ENCODE results near the gene ZNF543. TPM values are rescaled to one million over a fixed set of nuclear protein-coding genes. Genes with fewer than 3 reads are reported as not detected.

ZNF543 gene
- polyA plus RNA-seq, 2 donors, result 1.4 to 2.6 TPM

DNA sequence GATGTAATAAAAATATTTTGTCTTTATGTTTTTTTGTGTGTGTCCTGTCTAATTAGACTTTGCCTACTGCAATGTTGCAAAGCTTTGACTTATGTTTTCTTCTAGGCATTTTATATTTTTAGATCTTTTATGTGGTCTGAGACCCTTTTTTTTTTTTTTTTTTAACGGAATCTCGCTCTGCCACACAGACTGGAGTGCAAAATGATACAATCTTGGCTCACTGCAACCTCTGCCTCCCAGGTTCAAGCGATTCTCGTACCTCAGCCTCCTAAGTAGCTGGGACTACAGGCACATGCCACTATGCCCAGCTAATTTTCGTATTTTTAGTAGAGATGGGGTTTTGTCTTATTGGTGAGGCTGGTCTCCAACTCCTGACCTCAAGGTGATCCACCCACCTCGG lies 22.3 kb downstream of the ZNF543 start:
- H3K9me3 ChIP-seq (ENCODE audit: control insufficient read depth in 2 of 2, insufficient read depth in 1 of 2, low read depth in 1 of 2, low read length in 1 of 2), result no peaks in the 10 kb centered on the region
- H3K27me3 ChIP-seq (ENCODE audit: control insufficient read depth in 1 of 2, insufficient read depth in 2 of 2, low read length in 2 of 2), result no peaks in the 10 kb centered on the region
- WGBS, 2 donors, result 76 to 81% methylated on average over 6 of the region's 6 CpGs
- H3K4me1 ChIP-seq (ENCODE audit: control insufficient read depth in 2 of 2, insufficient read depth in 2 of 2, low read length in 1 of 2), result no peaks in the 10 kb centered on the region
- no peak overlapping the region for H3K27ac ChIP-seq (ENCODE audit: low read depth in 2 of 2, low read length in 1 of 2)
- no peaks in the 10 kb centered on the region for H3K36me3 ChIP-seq (ENCODE audit: control insufficient read depth in 2 of 2, insufficient read depth in 2 of 2, low read length in 1 of 2)
- no peak overlapping the region for H3K4me3 ChIP-seq (ENCODE audit: low read depth in 1 of 2, low read length in 2 of 2)

DNA sequence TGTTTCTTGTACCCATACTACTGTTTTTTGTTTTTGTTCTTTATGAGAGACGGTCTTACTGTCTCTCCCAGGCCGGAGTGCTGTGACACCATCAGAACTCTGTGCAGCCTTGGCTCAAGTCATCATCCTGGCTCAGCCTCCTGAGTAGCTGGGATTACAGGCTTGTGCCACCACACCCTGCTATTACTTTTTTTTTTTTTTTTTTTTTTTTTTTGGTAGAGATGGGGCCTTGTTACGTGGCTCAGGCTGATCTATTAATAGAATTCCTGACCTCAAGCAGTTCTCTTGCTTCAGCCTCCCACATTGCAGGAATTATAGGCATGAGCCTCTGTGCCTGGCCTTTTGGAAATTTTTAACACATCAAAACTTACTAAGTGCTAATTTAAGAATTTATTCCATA lies 27.9 kb downstream of the ZNF543 start:
- no peaks in the 10 kb centered on the region for H3K27me3 ChIP-seq (ENCODE audit: control insufficient read depth in 1 of 2, insufficient read depth in 2 of 2, low read length in 2 of 2)
- H3K36me3 ChIP-seq (ENCODE audit: control insufficient read depth in 2 of 2, insufficient read depth in 2 of 2, low read length in 1 of 2), result peaks cover 1 to 3% of the 10 kb centered on the region in 2 donors
- 53 to 64% methylated on average over 3 of the region's 3 CpGs for WGBS, 2 donors
- no peak overlapping the region for H3K4me3 ChIP-seq (ENCODE audit: low read depth in 1 of 2, low read length in 2 of 2)
- peaks cover 2% of the 10 kb centered on the region in 2 donors for H3K9me3 ChIP-seq (ENCODE audit: control insufficient read depth in 2 of 2, insufficient read depth in 1 of 2, low read depth in 1 of 2, low read length in 1 of 2)
- peaks cover 3% of the 10 kb centered on the region in 2 donors for H3K4me1 ChIP-seq (ENCODE audit: control insufficient read depth in 2 of 2, insufficient read depth in 2 of 2, low read length in 1 of 2)
- no peak overlapping the region for H3K27ac ChIP-seq (ENCODE audit: low read depth in 2 of 2, low read length in 1 of 2)

- Histone ChIP-seq H3K4me3 (ENCODE audit: low read depth in 1 of 2, low read length in 2 of 2) (peak within 1 kb of the TSS; percentile 81 to 84), H3K9me3 (ENCODE audit: control insufficient read depth in 2 of 2, insufficient read depth in 1 of 2, low read depth in 1 of 2, low read length in 1 of 2) (peaks cover 3 to 21% of the 10 kb centered on the region in 2 donors), H3K27me3 (ENCODE audit: control insufficient read depth in 1 of 2, insufficient read depth in 2 of 2, low read length in 2 of 2) (no peaks in the 10 kb centered on the region), H3K4me1 (ENCODE audit: control insufficient read depth in 2 of 2, insufficient read depth in 2 of 2, low read length in 1 of 2) (peaks cover 3% of the 10 kb centered on the region in 2 donors), H3K36me3 (ENCODE audit: control insufficient read depth in 2 of 2, insufficient read depth in 2 of 2, low read length in 1 of 2) (peaks cover 21 to 29% of the 10 kb centered on the region in 2 donors), H3K27ac (ENCODE audit: low read depth in 2 of 2, low read length in 1 of 2) (peak within 1 kb of the TSS; percentile 60 to 95)
- WGBS, 2 donors, result 1 to 2% methylated on average over 57 of the region's 57 CpGs
Observed at GRCh38 chr19:57350877-57351805, 30.9 kb downstream of the ZNF543 start, which contains the start of gene ZNF304. TSS of gene ZNF304 (plus strand) at chr19:57351271. CDS start at chr19:57351665, 394 bp downstream.

- 21 to 22% methylated on average over 7 of the region's 7 CpGs for WGBS, 2 donors
- Histone ChIP-seq H3K27ac (ENCODE audit: low read depth in 2 of 2, low read length in 1 of 2) (peak overlapping the region in 1 of 2 donors; percentile 95), H3K4me3 (ENCODE audit: low read depth in 1 of 2, low read length in 2 of 2) (peak overlapping the region; percentile 81 to 84), H3K4me1 (ENCODE audit: control insufficient read depth in 2 of 2, insufficient read depth in 2 of 2, low read length in 1 of 2) (peaks cover 3% of the 10 kb centered on the region in 2 donors), H3K36me3 (ENCODE audit: control insufficient read depth in 2 of 2, insufficient read depth in 2 of 2, low read length in 1 of 2) (peaks cover 29 to 35% of the 10 kb centered on the region in 2 donors), H3K9me3 (ENCODE audit: control insufficient read depth in 2 of 2, insufficient read depth in 1 of 2, low read depth in 1 of 2, low read length in 1 of 2) (peaks cover 3 to 28% of the 10 kb centered on the region in 2 donors), H3K27me3 (ENCODE audit: control insufficient read depth in 1 of 2, insufficient read depth in 2 of 2, low read length in 2 of 2) (no peaks in the 10 kb centered on the region)
Observed at GRCh38 chr19:57351867-57352266, 31.6 kb downstream of the ZNF543 start.

DNA sequence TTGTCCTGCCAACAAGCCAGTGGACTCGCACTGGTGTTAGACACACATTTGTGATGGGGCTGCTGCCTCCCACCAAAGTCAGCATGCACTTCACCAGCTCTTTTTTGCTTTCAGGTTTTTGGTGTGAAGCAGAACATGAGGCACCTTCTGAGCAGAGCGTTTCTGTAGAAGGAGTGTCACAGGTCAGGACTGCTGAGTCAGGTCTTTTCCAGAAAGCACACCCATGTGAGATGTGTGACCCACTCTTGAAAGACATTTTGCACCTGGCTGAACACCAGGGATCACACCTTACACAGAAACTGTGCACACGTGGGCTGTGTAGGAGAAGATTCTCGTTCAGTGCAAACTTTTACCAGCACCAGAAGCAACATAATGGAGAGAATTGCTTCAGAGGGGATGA lies 35.6 kb downstream of the ZNF543 start:
- Histone ChIP-seq H3K9me3 (ENCODE audit: control insufficient read depth in 2 of 2, insufficient read depth in 1 of 2, low read depth in 1 of 2, low read length in 1 of 2) (peaks cover 11 to 36% of the 10 kb centered on the region in 2 donors), H3K27me3 (ENCODE audit: control insufficient read depth in 1 of 2, insufficient read depth in 2 of 2, low read length in 2 of 2) (no peaks in the 10 kb centered on the region), H3K27ac (ENCODE audit: low read depth in 2 of 2, low read length in 1 of 2) (no peak overlapping the region), H3K4me3 (ENCODE audit: low read depth in 1 of 2, low read length in 2 of 2) (no peak overlapping the region), H3K36me3 (ENCODE audit: control insufficient read depth in 2 of 2, insufficient read depth in 2 of 2, low read length in 1 of 2) (peaks cover 42 to 44% of the 10 kb centered on the region in 2 donors), H3K4me1 (ENCODE audit: control insufficient read depth in 2 of 2, insufficient read depth in 2 of 2, low read length in 1 of 2) (peaks cover 3% of the 10 kb centered on the region in 2 donors)
- WGBS, 2 donors, result 92 to 95% methylated on average over 4 of the region's 4 CpGs

DNA sequence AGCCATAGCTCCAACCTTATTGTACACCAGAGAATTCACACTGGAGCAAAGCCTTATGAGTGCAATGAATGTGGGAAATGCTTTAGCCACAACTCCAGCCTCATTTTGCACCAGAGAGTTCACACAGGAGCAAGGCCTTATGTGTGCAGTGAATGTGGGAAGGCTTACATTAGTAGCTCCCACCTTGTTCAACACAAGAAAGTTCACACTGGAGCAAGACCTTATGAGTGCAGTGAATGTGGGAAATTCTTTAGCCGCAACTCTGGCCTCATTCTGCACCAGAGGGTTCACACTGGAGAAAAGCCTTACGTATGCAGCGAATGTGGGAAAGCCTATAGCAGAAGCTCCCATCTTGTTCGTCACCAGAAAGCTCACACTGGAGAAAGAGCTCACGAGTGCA lies 37.1 kb downstream of the ZNF543 start:
- H3K4me3 ChIP-seq (ENCODE audit: low read depth in 1 of 2, low read length in 2 of 2), result no peak overlapping the region
- H3K36me3 ChIP-seq (ENCODE audit: control insufficient read depth in 2 of 2, insufficient read depth in 2 of 2, low read length in 1 of 2), result peaks cover 42 to 44% of the 10 kb centered on the region in 2 donors
- H3K27me3 ChIP-seq (ENCODE audit: control insufficient read depth in 1 of 2, insufficient read depth in 2 of 2, low read length in 2 of 2), result no peaks in the 10 kb centered on the region
- 97 to 98% methylated on average over 5 of the region's 5 CpGs for WGBS, 2 donors
- no peak overlapping the region for H3K27ac ChIP-seq (ENCODE audit: low read depth in 2 of 2, low read length in 1 of 2)
- H3K4me1 ChIP-seq (ENCODE audit: control insufficient read depth in 2 of 2, insufficient read depth in 2 of 2, low read length in 1 of 2), result no peaks in the 10 kb centered on the region
- peaks cover 11 to 36% of the 10 kb centered on the region in 2 donors for H3K9me3 ChIP-seq (ENCODE audit: control insufficient read depth in 2 of 2, insufficient read depth in 1 of 2, low read depth in 1 of 2, low read length in 1 of 2)

GRCh38 chr19:57359300-57359699 lies 39.0 kb downstream of the ZNF543 start:
- Histone ChIP-seq H3K27me3 (ENCODE audit: control insufficient read depth in 1 of 2, insufficient read depth in 2 of 2, low read length in 2 of 2) (no peaks in the 10 kb centered on the region), H3K4me3 (ENCODE audit: low read depth in 1 of 2, low read length in 2 of 2) (no peak overlapping the region), H3K9me3 (ENCODE audit: control insufficient read depth in 2 of 2, insufficient read depth in 1 of 2, low read depth in 1 of 2, low read length in 1 of 2) (peaks cover 8 to 29% of the 10 kb centered on the region in 2 donors), H3K4me1 (ENCODE audit: control insufficient read depth in 2 of 2, insufficient read depth in 2 of 2, low read length in 1 of 2) (peaks cover 0 to 5% of the 10 kb centered on the region in 2 donors), H3K36me3 (ENCODE audit: control insufficient read depth in 2 of 2, insufficient read depth in 2 of 2, low read length in 1 of 2) (peaks cover 31 to 39% of the 10 kb centered on the region in 2 donors), H3K27ac (ENCODE audit: low read depth in 2 of 2, low read length in 1 of 2) (no peak overlapping the region)

DNA sequence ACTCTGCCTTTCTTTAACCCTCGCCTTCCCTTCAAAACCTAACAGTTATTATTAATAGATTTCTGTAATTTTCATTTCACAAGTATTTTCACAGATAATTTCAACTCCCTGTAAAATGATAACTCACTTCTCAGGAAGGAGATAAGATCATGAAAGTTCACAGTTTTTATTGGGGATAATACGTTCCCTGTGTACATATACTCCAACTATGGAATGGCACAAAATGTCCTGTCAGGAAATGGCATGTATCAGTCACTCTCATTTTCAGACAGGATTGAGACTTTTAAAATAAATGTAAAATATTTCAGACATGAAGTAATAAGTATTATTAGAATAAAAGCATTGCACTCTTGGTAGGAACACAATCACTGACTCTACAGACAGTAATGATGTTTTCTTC lies 42.1 kb downstream of the ZNF543 start:
- peaks cover 1 to 9% of the 10 kb centered on the region in 2 donors for H3K36me3 ChIP-seq (ENCODE audit: control insufficient read depth in 2 of 2, insufficient read depth in 2 of 2, low read length in 1 of 2)
- H3K27me3 ChIP-seq (ENCODE audit: control insufficient read depth in 1 of 2, insufficient read depth in 2 of 2, low read length in 2 of 2), result no peaks in the 10 kb centered on the region
- 75 to 77% methylated on average over 2 of the region's 2 CpGs for WGBS, 2 donors
- H3K4me3 ChIP-seq (ENCODE audit: low read depth in 1 of 2, low read length in 2 of 2), result peak overlapping the region; percentile 42 to 51
- H3K27ac ChIP-seq (ENCODE audit: low read depth in 2 of 2, low read length in 1 of 2), result peak overlapping the region; percentile 87 to 89
- H3K9me3 ChIP-seq (ENCODE audit: control insufficient read depth in 2 of 2, insufficient read depth in 1 of 2, low read depth in 1 of 2, low read length in 1 of 2), result peaks cover 2 to 3% of the 10 kb centered on the region in 2 donors
- peaks cover 0 to 5% of the 10 kb centered on the region in 2 donors for H3K4me1 ChIP-seq (ENCODE audit: control insufficient read depth in 2 of 2, insufficient read depth in 2 of 2, low read length in 1 of 2)

DNA sequence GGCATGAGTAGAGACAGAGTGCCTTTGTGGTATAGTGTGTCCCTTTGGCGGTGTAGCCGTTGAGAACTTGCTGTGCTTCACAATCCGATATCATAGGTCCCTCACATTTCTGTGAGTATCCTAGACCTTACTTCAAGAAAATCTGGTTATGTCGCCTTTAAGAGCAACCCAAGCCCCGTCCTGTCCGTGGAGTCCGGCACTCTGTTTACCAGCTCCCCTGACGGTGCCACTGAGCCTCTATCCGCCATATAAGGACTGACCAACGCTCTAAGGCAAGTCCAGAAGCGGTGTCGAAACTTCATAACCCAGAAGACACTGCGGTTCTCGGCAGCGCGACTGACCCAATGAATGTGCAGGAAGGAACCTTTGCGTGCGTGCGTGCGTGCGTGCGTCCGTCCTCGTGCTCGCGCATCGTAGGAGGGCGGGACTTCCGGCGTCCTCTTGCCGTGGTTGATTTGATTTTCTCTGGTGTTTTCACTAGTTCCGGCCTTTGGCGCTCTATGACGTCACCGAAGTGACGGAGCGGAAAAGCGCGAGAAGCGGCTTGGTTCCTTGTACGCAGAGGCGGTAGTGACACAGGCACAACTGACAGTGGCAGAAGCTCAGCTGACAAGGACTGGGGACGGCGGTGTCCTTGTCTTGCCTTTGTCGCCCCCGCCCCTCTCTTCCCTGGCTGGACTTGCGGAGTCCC lies 42.9 kb downstream of the ZNF543 start, which contains the start of the genes TRAPPC2B and ZNF547:
Gene TRAPPC2B (plus strand): TSS at position 555 of the 691 bp plus-strand sequence. CDS start 1,283 bp downstream, outside the sequence.
Gene ZNF547 (plus strand): TSS at position 555 of the 691 bp plus-strand sequence. CDS start 5,005 bp downstream, outside the sequence.
- Histone ChIP-seq H3K4me3 (ENCODE audit: low read depth in 1 of 2, low read length in 2 of 2) (peak within 1 kb of the TSS; percentile 59 to 92), H3K4me1 (ENCODE audit: control insufficient read depth in 2 of 2, insufficient read depth in 2 of 2, low read length in 1 of 2) (peaks cover 0 to 5% of the 10 kb centered on the region in 2 donors), H3K27ac (ENCODE audit: low read depth in 2 of 2, low read length in 1 of 2) (peak within 1 kb of the TSS; percentile 90 to 95), H3K36me3 (ENCODE audit: control insufficient read depth in 2 of 2, insufficient read depth in 2 of 2, low read length in 1 of 2) (peaks cover 0 to 2% of the 10 kb centered on the region in 2 donors), H3K9me3 (ENCODE audit: control insufficient read depth in 2 of 2, insufficient read depth in 1 of 2, low read depth in 1 of 2, low read length in 1 of 2) (no peaks in the 10 kb centered on the region), H3K27me3 (ENCODE audit: control insufficient read depth in 1 of 2, insufficient read depth in 2 of 2, low read length in 2 of 2) (no peaks in the 10 kb centered on the region)
- 1% methylated on average over 46 to 47 of the region's 47 CpGs for WGBS, 2 donors
